Activated CD8-positive, alpha-beta memory T cell treated with anti-CD3 and anti-CD28 coated beads, Interleukin-2, amount 10 ng/mL, durations not matched to agents 7 days and 5 days (primary cell): ENCODE data around the gene SERINC3. TPM values are rescaled to one million over a fixed set of nuclear protein-coding genes. Genes with fewer than 3 reads are reported as not detected.
A peak's percentile ranks its signal among the peaks of the same experiment; 100 is the strongest.

Experiments
- ATAC-seq: fragments of 150-1000 bp; cut with Tn5 transposase; one replicate; pipeline ENCODE4 v1.10.0; 2021; ENCODE audit warnings: moderate library complexity
- CTCF ChIA-PET: fragments of 350-600 bp; sonication (Branson Sonifier 250); formaldehyde crosslinking; loops from one replicate; lab custom pipeline; 2021; ENCODE audit warnings: antibody characterized with exemption; lab: Charles Lee
- DNase-seq: peaks from one replicate; pipeline ENCODE4 v3.0.0-alpha.2; 2020
- H3K27ac Mint-ChIP-seq: one replicate; pipeline ENCODE4 v1.8.0; 2021; ENCODE audit warnings: mild to moderate bottlenecking, mixed read lengths
- H3K27me3 Mint-ChIP-seq: one replicate; pipeline ENCODE4 v1.8.0; 2021; ENCODE audit warnings: mixed read lengths
- H3K36me3 Mint-ChIP-seq: one replicate; pipeline ENCODE4 v1.8.0; 2021; ENCODE audit warnings: mild to moderate bottlenecking, mixed read lengths
- H3K4me1 Mint-ChIP-seq: one replicate; pipeline ENCODE4 v1.8.0; 2021; ENCODE audit warnings: mixed read lengths
- H3K4me3 Mint-ChIP-seq: one replicate; pipeline ENCODE4 v1.8.0; 2021; ENCODE audit warnings: mild to moderate bottlenecking, moderate library complexity, mixed read lengths
- H3K9me3 Mint-ChIP-seq: one replicate; pipeline ENCODE4 v1.8.0; 2022; ENCODE audit warnings: low read depth, mixed read lengths
- total RNA-seq, 2 experiments: library from RNA; stranded (reverse); gene quantifications; one replicate each; pipeline ENCODE4 v1.2.3, GENCODE V29; 2021

Gene SERINC3
- total RNA-seq, 2 experiments from 2014 or later: 50.1 to 64.6 TPM

DNA sequence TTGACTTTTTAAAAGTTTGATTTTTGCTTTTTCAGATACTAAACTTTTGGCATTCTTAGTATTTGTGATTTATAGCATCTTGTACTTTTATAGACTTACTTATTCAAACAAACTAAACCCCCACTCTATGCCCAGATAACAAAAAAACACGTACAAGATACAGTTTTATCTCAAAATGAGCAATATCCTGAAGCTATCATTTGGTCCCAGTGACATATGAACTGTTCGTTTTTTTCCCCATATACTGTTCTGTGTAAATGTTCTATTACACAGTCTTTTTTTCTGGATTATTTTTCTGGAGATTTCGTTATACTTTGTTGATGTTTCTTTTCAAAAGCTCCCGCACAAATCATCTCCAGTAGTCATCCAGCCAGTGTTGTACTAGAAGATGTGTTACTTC, 27.3 kb upstream of the SERINC3 start:
- no peaks in the 10 kb centered on the region for H3K36me3 Mint-ChIP-seq
- ATAC-seq (no peak), DNase-seq (no peak)
- no peaks in the 10 kb centered on the region for H3K9me3 Mint-ChIP-seq
- peaks cover 4% of the 10 kb centered on the region for H3K27me3 Mint-ChIP-seq
- no peak overlapping the region for H3K4me3 Mint-ChIP-seq
- H3K4me1 Mint-ChIP-seq: peaks cover 13% of the 10 kb centered on the region
- CTCF ChIA-PET: interaction anchor here (1.1 to 1.8 kb wide), 4 partner anchors 10 to 137 kb away, joined by 3 to 4 read pairs (median 3); partner anchors contain the start of gene SERINC3
- H3K27ac Mint-ChIP-seq: no peak overlapping the region

DNA sequence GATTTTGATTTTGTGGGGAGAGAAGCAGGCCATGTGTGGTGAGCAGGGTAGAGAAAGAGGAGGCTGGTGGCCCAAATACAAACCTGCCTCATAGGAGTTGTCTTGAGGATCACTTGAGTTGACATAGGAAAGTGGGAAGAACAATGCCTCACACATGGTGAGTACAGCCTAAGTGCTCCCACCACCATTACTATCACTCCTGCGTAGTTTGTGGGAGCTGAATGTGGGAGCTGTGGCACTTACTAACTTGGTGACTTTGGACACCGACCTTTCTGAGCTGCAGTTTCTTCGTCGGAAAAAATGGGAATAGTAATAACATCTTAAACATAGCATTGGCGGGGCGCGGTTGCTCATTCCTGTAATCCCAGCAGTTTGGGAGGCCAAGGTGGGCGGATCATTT, 25.5 kb upstream of the SERINC3 start:
- Mint-ChIP-seq H3K4me1 (no peaks in the 10 kb centered on the region), H3K9me3 (no peaks in the 10 kb centered on the region), H3K4me3 (no peak overlapping the region), H3K36me3 (no peaks in the 10 kb centered on the region), H3K27ac (no peak overlapping the region), H3K27me3 (peaks cover 4% of the 10 kb centered on the region)
- DNase-seq (no peak), ATAC-seq (no peak)
- CTCF ChIA-PET: no interaction called here

DNA sequence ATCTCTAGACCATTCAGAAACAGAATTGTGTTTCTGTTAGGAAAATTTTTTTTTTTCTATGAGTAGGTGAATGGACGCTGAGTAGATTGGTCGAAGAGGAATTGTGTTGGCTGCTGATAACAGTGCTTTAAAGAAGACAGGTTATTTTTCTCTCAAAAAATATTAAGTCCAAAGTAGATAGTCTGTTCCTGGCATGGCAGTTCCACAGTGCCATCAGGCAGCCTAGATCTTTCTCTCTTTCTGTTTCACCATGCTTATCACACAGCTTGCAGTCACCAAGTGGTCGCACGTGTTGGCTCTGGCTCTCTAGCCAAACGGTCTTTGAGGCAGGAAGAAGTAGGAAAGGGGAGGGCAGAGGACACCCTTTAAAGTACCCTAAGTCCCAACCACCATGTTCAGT, 22.4 kb upstream of the SERINC3 start:
- ATAC-seq (no peak), DNase-seq (no peak)
- no peak overlapping the region for H3K4me3 Mint-ChIP-seq
- no peaks in the 10 kb centered on the region for H3K4me1 Mint-ChIP-seq
- H3K27me3 Mint-ChIP-seq: peaks cover 1% of the 10 kb centered on the region
- CTCF ChIA-PET: interaction anchor here (1.2 kb wide), 1 partner anchor 11 kb away, joined by 4 read pairs; no protein-coding TSS in a partner anchor
- H3K27ac Mint-ChIP-seq: no peak overlapping the region
- H3K36me3 Mint-ChIP-seq: no peaks in the 10 kb centered on the region
- no peaks in the 10 kb centered on the region for H3K9me3 Mint-ChIP-seq

DNA sequence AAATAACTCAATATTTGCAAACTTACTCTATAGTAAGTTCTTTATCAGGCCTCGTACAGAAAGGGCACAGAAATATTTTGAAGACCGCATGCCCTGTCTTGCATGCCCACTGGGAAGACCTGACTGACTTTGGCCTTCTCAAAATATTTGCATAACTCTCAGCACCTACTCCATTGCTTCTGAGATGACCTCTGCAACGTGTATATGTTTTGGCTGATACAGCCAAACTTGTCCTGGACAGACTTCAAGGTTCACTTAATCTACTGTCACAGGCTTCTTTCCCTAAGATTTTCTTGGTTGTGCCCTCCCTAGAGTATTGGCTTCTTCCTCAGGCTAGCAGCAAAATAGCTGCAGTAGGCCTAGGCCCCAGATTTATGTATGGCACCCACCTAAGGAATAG, 21.5 kb upstream of the SERINC3 start:
- H3K4me1 Mint-ChIP-seq: no peaks in the 10 kb centered on the region
- no peak overlapping the region for H3K27ac Mint-ChIP-seq
- CTCF ChIA-PET: interaction anchor here (0.9 kb wide), 1 partner anchor 10 kb away, joined by 3 read pairs; no protein-coding TSS in a partner anchor
- H3K9me3 Mint-ChIP-seq: no peaks in the 10 kb centered on the region
- no peaks in the 10 kb centered on the region for H3K36me3 Mint-ChIP-seq
- H3K27me3 Mint-ChIP-seq: no peaks in the 10 kb centered on the region
- H3K4me3 Mint-ChIP-seq: no peak overlapping the region
- DNase-seq (no peak), ATAC-seq (no peak)

DNA sequence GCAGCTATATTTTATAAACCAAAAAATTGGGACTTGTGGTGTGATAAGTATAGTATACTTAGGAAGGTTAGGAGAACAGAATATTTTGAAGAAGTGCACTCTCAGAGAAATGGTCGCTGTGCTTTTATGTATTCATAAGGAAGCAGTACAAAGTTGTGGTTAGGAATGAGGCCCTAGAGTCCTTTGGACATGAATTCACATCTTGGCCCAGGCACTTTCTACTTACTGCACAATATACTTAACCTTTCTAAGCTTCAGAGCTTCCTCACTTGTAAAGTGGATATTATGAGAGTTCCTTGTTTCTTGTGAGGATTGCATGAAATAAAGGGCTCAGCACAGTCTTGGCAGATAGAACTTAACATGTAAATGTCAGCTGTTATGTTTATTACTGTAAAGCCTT, 21.0 kb upstream of the SERINC3 start:
- ATAC-seq (no peak), DNase-seq (no peak)
- no peaks in the 10 kb centered on the region for H3K27me3 Mint-ChIP-seq
- no peaks in the 10 kb centered on the region for H3K4me1 Mint-ChIP-seq
- no peaks in the 10 kb centered on the region for H3K36me3 Mint-ChIP-seq
- no peak overlapping the region for H3K4me3 Mint-ChIP-seq
- H3K9me3 Mint-ChIP-seq: no peaks in the 10 kb centered on the region
- no peak overlapping the region for H3K27ac Mint-ChIP-seq
- CTCF ChIA-PET: interaction anchor here (0.6 to 1.5 kb wide), 3 partner anchors 11 to 141 kb away, joined by 3 read pairs; no protein-coding TSS in a partner anchor

DNA sequence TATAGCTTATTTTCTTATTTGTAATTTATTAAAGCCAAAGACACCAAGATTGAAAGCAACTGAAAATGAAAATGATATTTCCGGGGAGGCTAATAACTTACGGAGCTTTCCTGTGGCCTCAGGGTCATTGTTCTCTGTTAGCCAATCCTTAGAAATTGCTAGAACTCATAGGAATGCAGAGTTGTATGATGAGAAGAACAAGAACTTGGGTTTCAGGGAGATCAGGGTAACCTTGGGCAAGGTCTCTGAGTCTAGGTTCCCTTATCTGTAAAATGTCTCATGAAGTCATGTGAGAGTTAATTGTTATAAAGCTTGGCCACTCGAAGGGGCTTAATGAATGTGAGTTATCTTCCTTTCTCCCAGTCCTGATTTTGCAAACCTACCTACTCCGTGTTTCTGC, 20.1 kb upstream of the SERINC3 start:
- Mint-ChIP-seq H3K4me1 (no peaks in the 10 kb centered on the region), H3K27me3 (no peaks in the 10 kb centered on the region), H3K36me3 (no peaks in the 10 kb centered on the region), H3K27ac (no peak overlapping the region), H3K9me3 (no peaks in the 10 kb centered on the region), H3K4me3 (no peak overlapping the region)
- no peak for ATAC-seq
- CTCF ChIA-PET: interaction anchor here (0.6 to 1.6 kb wide), 4 partner anchors 10 to 325 kb away, joined by 3 to 5 read pairs (median 3); no protein-coding TSS in a partner anchor
- no peak for DNase-seq

DNA sequence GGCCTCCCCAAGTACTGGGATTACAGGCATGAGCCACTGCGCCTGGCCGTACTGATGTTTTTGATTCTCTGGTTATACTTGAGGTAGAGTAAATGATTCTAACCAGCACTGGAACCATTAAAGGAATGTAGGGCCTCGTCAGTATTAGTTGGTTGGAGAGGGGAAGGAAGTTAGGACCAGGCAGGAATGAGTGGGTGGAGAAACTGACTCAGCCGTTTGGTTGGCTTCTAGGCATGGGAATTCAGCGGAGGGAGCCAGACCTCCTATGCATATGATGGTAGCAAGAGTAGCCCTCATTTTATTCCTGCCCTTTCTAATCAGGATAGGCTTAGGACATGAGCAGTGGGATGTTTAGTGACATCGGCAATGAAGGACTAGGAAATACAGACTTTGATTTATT, 19.0 kb upstream of the SERINC3 start:
- CTCF ChIA-PET: interaction anchor here (1.6 kb wide), 1 partner anchor 11 kb away, joined by 5 read pairs; no protein-coding TSS in a partner anchor
- Mint-ChIP-seq H3K36me3 (no peaks in the 10 kb centered on the region), H3K27ac (no peak overlapping the region), H3K4me1 (no peaks in the 10 kb centered on the region), H3K4me3 (no peak overlapping the region), H3K9me3 (no peaks in the 10 kb centered on the region), H3K27me3 (peaks cover 4% of the 10 kb centered on the region)
- ATAC-seq: no peak
- DNase-seq: no peak

DNA sequence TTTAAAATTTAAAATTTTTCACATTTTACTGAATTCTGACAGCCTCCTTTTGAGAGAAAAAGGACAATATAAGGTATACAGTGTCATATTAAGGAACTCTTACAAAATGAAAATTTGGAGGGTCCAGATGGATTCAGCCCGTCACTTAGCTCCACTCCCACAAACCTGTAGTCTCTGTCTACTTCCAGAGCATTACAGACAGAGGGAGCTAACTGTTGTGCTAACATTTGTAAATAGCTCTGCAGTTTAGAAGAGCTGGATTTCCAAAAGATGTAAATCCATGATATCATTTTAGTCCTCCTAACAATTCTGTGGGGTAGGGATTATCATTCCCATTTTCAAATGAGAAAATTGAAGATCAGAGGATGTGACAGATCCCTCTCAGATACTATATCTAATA, 16.1 kb upstream of the SERINC3 start:
- no peaks in the 10 kb centered on the region for H3K36me3 Mint-ChIP-seq
- no peak overlapping the region for H3K27ac Mint-ChIP-seq
- no peaks in the 10 kb centered on the region for H3K9me3 Mint-ChIP-seq
- CTCF ChIA-PET: interaction anchor here (0.8 to 1.6 kb wide), 2 partner anchors 15 to 71 kb away, joined by 3 to 4 read pairs; no protein-coding TSS in a partner anchor
- DNase-seq (no peak), ATAC-seq (no peak)
- peaks cover 4% of the 10 kb centered on the region for H3K27me3 Mint-ChIP-seq
- H3K4me1 Mint-ChIP-seq: no peaks in the 10 kb centered on the region
- no peak overlapping the region for H3K4me3 Mint-ChIP-seq

DNA sequence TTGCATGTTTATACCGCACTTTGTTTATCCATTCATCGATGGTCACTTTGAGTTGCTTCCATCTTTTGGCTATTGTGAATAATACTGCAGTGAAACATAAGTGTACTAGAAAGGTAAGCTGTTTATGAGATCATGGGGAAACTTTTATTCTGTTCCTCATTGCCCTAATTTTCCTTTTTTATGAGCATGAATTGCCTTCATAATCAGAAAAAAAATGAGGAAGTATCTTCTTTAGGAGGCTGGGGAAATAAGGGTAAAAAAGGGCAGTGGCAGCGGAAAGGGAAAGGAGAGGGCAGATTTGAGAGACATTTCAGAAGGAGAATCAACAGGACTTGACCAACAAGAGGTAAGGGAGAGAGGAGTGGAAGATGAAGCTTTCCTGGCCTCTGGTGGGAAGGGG, 14.3 kb upstream of the SERINC3 start:
- H3K9me3 Mint-ChIP-seq: no peaks in the 10 kb centered on the region
- ATAC-seq (no peak), DNase-seq (no peak)
- H3K27ac Mint-ChIP-seq: no peak overlapping the region
- peaks cover 5% of the 10 kb centered on the region for H3K4me1 Mint-ChIP-seq
- H3K4me3 Mint-ChIP-seq: no peak overlapping the region
- CTCF ChIA-PET: no interaction called here
- peaks cover 4% of the 10 kb centered on the region for H3K27me3 Mint-ChIP-seq
- H3K36me3 Mint-ChIP-seq: no peaks in the 10 kb centered on the region

DNA sequence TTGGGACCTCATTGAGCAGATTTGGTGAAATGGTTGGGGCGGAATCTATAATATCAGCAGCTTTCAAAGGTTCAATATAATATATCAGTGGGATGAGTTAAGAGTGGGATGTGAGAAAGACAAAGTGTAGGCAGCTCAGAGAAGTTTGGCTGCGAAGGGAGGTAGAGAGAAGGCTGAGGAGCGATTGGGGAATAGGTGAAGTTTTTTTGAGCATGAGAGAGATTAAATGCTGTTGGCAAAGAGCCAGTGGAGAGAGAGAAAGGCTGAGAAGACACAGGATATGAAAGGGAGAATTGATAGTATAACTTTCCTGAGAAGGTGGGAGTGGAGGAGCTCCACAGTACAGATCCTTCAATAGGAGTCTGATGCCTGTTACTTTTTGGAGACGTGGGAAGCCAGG, 12.1 kb upstream of the SERINC3 start:
- CTCF ChIA-PET: interaction anchor here (0.6 to 3.3 kb wide), 2 partner anchors 12 to 76 kb away, joined by 3 to 9 read pairs; partner anchors contain the start of gene SERINC3
- peaks cover 7% of the 10 kb centered on the region for H3K4me1 Mint-ChIP-seq
- H3K27ac Mint-ChIP-seq: no peak overlapping the region
- H3K36me3 Mint-ChIP-seq: no peaks in the 10 kb centered on the region
- H3K9me3 Mint-ChIP-seq: no peaks in the 10 kb centered on the region
- no peak for DNase-seq
- ATAC-seq: no peak
- no peak overlapping the region for H3K4me3 Mint-ChIP-seq
- peaks cover 4% of the 10 kb centered on the region for H3K27me3 Mint-ChIP-seq

DNA sequence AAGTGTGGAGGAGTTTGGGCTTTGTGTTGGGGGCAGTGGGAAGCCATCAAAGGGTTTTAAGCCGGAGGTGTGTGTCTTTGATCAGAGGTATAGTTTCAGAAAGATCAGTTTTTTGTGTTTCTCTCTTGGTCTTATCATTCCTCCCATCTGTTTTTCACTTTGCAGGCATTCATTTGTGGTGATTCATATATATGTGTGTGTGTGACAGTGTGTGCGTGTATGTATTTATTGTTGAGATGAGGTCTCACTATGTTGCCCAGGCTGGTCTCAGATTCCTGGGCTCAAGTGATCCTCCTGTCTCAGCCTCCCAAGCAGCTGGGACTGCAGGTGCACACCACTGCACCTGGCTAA, 11.1 kb upstream of the SERINC3 start:
- Mint-ChIP-seq H3K9me3 (no peaks in the 10 kb centered on the region), H3K36me3 (no peaks in the 10 kb centered on the region), H3K27me3 (peaks cover 4% of the 10 kb centered on the region), H3K4me1 (peaks cover 7% of the 10 kb centered on the region), H3K27ac (no peak overlapping the region), H3K4me3 (no peak overlapping the region)
- CTCF ChIA-PET: interaction anchor here (0.9 to 3.3 kb wide), 3 partner anchors 12 to 77 kb away, joined by 3 to 9 read pairs (median 4); partner anchors contain the start of gene TTPAL
- ATAC-seq (peak; percentile 7), DNase-seq (no peak)

DNA sequence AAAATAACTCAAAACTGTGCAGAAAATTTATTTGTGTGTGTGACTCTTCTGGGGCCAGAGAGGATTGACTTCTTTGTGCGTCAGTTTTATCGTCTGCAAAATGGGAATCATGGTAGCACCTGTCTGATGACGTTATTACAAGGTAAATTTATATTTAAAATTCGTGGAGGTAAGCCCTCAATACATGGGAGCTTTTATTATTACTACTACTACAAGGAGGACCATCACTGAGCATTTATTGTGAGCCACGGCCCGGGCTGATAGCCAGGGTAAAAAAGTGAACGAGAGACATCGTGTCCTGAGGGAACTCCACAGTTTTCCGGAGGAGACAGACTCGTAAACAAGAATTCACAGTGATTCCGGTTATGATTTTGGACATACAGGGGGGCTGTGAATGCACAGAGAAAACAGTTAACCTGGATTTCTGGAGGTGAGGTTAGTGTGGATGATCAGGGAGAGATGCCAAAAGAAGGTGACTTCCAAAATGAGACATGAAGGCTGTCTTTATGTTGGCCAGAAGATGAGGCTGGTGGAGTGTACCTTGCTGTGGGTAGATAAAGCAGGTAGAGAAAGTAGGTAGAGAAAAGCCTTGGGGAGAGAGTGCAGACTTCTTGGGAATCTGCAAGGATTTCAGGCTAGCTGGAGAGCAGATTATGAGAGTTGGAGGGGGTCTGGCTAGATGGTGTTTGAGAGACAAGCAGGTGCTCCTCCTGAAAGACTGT, 10.6 kb upstream of the SERINC3 start:
- peaks cover 7% of the 10 kb centered on the region for H3K4me1 Mint-ChIP-seq
- peaks cover 4% of the 10 kb centered on the region for H3K27me3 Mint-ChIP-seq
- DNase-seq (no peak), ATAC-seq (no peak)
- no peaks in the 10 kb centered on the region for H3K9me3 Mint-ChIP-seq
- H3K27ac Mint-ChIP-seq: no peak overlapping the region
- no peaks in the 10 kb centered on the region for H3K36me3 Mint-ChIP-seq
- CTCF ChIA-PET: interaction anchor here (0.9 to 3.3 kb wide), 3 partner anchors 12 to 77 kb away, joined by 3 to 9 read pairs (median 4); partner anchors contain the start of gene TTPAL
- no peak overlapping the region for H3K4me3 Mint-ChIP-seq

DNA sequence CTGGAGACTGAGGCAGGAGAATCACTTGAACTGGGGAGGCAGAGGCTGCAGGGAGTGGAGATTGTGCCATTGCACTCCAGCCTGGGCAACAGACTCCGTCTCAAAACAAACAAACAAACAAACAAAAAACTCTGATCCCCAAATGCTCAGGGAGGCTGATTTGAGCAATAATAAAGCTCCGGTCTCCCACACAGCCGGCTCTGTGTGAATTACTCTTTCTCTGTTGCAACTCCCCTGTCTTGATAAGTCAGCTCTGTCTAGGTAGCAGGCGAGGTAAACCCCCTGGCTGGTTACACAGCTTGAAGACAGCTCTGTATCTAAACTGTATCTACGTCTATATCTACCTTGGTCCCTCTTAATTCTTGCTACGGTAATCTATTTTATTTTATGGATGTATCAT, 6.4 kb upstream of the SERINC3 start:
- H3K4me1 Mint-ChIP-seq: peaks cover 7% of the 10 kb centered on the region
- no peak overlapping the region for H3K27ac Mint-ChIP-seq
- no peaks in the 10 kb centered on the region for H3K27me3 Mint-ChIP-seq
- ATAC-seq: no peak
- CTCF ChIA-PET: no interaction called here
- no peaks in the 10 kb centered on the region for H3K9me3 Mint-ChIP-seq
- H3K36me3 Mint-ChIP-seq: no peaks in the 10 kb centered on the region
- H3K4me3 Mint-ChIP-seq: no peak overlapping the region
- DNase-seq: no peak

DNA sequence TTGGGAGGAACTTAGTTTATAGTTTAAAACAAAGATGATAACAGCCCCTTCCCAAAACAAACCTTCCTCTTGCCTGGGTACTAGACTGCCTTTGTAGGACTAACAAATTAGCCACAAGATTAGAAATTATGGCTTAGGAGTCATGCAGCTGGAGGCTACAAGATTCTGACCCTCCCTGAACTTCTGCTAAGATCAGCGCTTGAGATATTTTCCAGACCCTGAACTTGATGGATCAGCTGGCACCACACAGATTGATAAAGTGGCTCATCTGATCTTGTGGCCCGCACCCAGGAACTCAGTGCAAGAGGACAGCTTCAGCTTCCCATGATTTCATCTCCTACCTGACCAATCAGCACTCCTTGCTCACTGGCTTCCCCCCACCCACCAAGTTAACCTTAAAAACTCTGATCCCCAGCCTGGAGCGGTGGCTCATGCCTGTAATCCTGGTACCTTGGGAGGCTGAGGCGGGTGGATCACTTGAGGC, 5.9 kb upstream of the SERINC3 start:
- DNase-seq (no peak), ATAC-seq (no peak)
- H3K27ac Mint-ChIP-seq: no peak overlapping the region
- no peaks in the 10 kb centered on the region for H3K27me3 Mint-ChIP-seq
- H3K4me3 Mint-ChIP-seq: no peak overlapping the region
- no peaks in the 10 kb centered on the region for H3K9me3 Mint-ChIP-seq
- no peaks in the 10 kb centered on the region for H3K36me3 Mint-ChIP-seq
- CTCF ChIA-PET: no interaction called here
- H3K4me1 Mint-ChIP-seq: peaks cover 9% of the 10 kb centered on the region
